ENCODE data around the gene KMT2A. TPM values are rescaled to one million over a fixed set of nuclear protein-coding genes. Genes with fewer than 3 reads are reported as not detected.
A peak's percentile ranks its signal among the peaks of the same experiment; 100 is the strongest.
"Not testable (repeated sequence)": the region's sequence is repeated elsewhere in the genome, so short reads cannot be mapped to it uniquely, and the experiment has no call there.

Gene KMT2A
- total RNA-seq, 1 donor from 2014 or later = 61.6 TPM

- Mint-ChIP-seq H3K27ac (no peak overlapping the region), H3K4me1 (ENCODE audit: low read depth) (peaks cover 10% of the 10 kb centered on the region), H3K9me3 (no peaks in the 10 kb centered on the region), H3K4me3 (ENCODE audit: low read depth) (no peak overlapping the region), H3K27me3 (ENCODE audit: low read depth) (no peaks in the 10 kb centered on the region), H3K36me3 (ENCODE audit: low read depth) (peaks cover 13% of the 10 kb centered on the region)
- intact Hi-C loops (cut with micrococcal nuclease) = no loop called here
- no peak for DNase-seq (ENCODE audit: low spot score)
These were observed 25.9 kb downstream of the KMT2A start for GRCh38 chr11:118462178-118462577.

DNA sequence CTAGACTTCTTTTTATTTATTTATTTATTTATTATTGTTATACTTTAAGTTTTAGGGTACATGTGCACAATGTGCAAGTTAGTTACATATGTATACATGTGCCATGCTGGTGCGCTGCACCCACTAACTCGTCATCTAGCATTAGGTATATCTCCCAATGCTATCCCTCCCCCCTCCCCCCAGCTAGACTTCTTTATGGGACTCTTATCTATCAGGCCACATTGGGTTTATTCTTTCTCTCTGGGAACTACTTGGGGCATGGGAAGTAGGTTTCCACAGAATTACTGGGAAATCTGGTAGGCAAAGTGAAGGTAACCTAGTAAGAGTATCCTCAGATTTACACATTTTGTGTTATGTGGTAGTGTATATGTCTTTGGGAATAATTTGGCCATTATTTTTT, 32.7 kb downstream of the KMT2A start:
- H3K9me3 Mint-ChIP-seq; DNase-seq (ENCODE audit: low spot score); H3K4me3 Mint-ChIP-seq (ENCODE audit: low read depth); H3K27ac Mint-ChIP-seq; intact Hi-C loops (cut with micrococcal nuclease); H3K27me3 Mint-ChIP-seq (ENCODE audit: low read depth): not testable (repeated sequence)
- peaks cover 46% of the 10 kb centered on the region for H3K36me3 Mint-ChIP-seq (ENCODE audit: low read depth)
- peaks cover 13% of the 10 kb centered on the region for H3K4me1 Mint-ChIP-seq (ENCODE audit: low read depth)

GRCh38 chr11:118471030-118471429, 34.7 kb downstream of the KMT2A start:
- DNase-seq (ENCODE audit: low spot score) = no peak
- no peaks in the 10 kb centered on the region for H3K27me3 Mint-ChIP-seq (ENCODE audit: low read depth)
- H3K9me3 Mint-ChIP-seq = no peaks in the 10 kb centered on the region
- intact Hi-C loops (cut with micrococcal nuclease) = loop anchor here (2.0 kb wide), 1 partner anchor 18 kb away; no protein-coding TSS in a partner anchor
- H3K4me3 Mint-ChIP-seq (ENCODE audit: low read depth) = no peak overlapping the region
- peaks cover 50% of the 10 kb centered on the region for H3K36me3 Mint-ChIP-seq (ENCODE audit: low read depth)
- peaks cover 13% of the 10 kb centered on the region for H3K4me1 Mint-ChIP-seq (ENCODE audit: low read depth)
- no peak overlapping the region for H3K27ac Mint-ChIP-seq

DNA sequence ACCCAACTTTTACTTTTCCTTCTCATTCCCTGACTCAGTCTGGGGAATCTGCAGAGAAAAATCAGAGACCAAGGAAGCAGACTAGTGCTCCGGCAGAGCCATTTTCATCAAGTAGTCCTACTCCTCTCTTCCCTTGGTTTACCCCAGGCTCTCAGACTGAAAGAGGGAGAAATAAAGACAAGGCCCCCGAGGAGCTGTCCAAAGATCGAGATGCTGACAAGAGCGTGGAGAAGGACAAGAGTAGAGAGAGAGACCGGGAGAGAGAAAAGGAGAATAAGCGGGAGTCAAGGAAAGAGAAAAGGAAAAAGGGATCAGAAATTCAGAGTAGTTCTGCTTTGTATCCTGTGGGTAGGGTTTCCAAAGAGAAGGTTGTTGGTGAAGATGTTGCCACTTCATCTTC, 37.2 kb downstream of the KMT2A start:
- no peak overlapping the region for H3K27ac Mint-ChIP-seq
- DNase-seq (ENCODE audit: low spot score) = no peak
- H3K4me1 Mint-ChIP-seq (ENCODE audit: low read depth) = peaks cover 12% of the 10 kb centered on the region
- no peaks in the 10 kb centered on the region for H3K9me3 Mint-ChIP-seq
- intact Hi-C loops (cut with micrococcal nuclease) = no loop called here
- H3K4me3 Mint-ChIP-seq (ENCODE audit: low read depth) = no peak overlapping the region
- H3K27me3 Mint-ChIP-seq (ENCODE audit: low read depth) = no peaks in the 10 kb centered on the region
- peaks cover 70% of the 10 kb centered on the region for H3K36me3 Mint-ChIP-seq (ENCODE audit: low read depth)

GRCh38 chr11:118476676-118477075, 40.4 kb downstream of the KMT2A start:
- DNase-seq (ENCODE audit: low spot score) = no peak
- no peak overlapping the region for H3K4me3 Mint-ChIP-seq (ENCODE audit: low read depth)
- H3K36me3 Mint-ChIP-seq (ENCODE audit: low read depth) = peaks cover 77% of the 10 kb centered on the region
- intact Hi-C loops (cut with micrococcal nuclease) = no loop called here
- no peaks in the 10 kb centered on the region for H3K27me3 Mint-ChIP-seq (ENCODE audit: low read depth)
- H3K4me1 Mint-ChIP-seq (ENCODE audit: low read depth) = peaks cover 2% of the 10 kb centered on the region
- no peaks in the 10 kb centered on the region for H3K9me3 Mint-ChIP-seq
- no peak overlapping the region for H3K27ac Mint-ChIP-seq

- intact Hi-C loops (cut with micrococcal nuclease) = not testable (repeated sequence)
- H3K36me3 Mint-ChIP-seq (ENCODE audit: low read depth) = peaks cover 80% of the 10 kb centered on the region
These were observed 44.9 kb downstream of the KMT2A start for GRCh38 chr11:118481238-118481637.

DNA sequence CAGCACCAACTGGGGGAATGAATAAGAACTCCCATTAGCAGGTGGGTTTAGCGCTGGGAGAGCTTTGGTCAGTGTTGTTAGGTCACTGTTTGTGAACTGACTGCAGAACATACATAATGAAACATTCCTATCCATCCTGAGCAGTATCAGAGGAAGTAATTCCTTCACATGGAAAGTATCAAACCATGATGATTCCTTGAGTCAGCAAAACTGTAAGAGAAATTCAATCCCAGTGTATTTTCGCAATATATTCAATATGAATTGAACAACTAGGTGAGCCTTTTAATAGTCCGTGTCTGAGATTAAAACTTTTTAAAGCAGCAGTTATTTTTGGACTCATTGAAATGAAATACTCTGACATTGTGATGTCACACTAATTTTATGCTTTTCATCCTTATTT, 48.1 kb downstream of the KMT2A start:
- Mint-ChIP-seq H3K27ac (no peak overlapping the region), H3K4me3 (ENCODE audit: low read depth) (no peak overlapping the region), H3K9me3 (no peaks in the 10 kb centered on the region), H3K27me3 (ENCODE audit: low read depth) (no peaks in the 10 kb centered on the region), H3K36me3 (ENCODE audit: low read depth) (peaks cover 69% of the 10 kb centered on the region), H3K4me1 (ENCODE audit: low read depth) (peaks cover 5% of the 10 kb centered on the region)
- no peak for DNase-seq (ENCODE audit: low spot score)
- intact Hi-C loops (cut with micrococcal nuclease) = no loop called here

More at GRCh38 chr11:118481238-118481637, 44.9 kb downstream of the KMT2A start:
- DNase-seq (ENCODE audit: low spot score); H3K27ac Mint-ChIP-seq; H3K27me3 Mint-ChIP-seq (ENCODE audit: low read depth); H3K9me3 Mint-ChIP-seq; H3K4me1 Mint-ChIP-seq (ENCODE audit: low read depth); H3K4me3 Mint-ChIP-seq (ENCODE audit: low read depth): not testable (repeated sequence)

GRCh38 chr11:118485273-118485672, 49.0 kb downstream of the KMT2A start:
- DNase-seq (ENCODE audit: low spot score) = no peak
- intact Hi-C loops (cut with micrococcal nuclease) = no loop called here
- Mint-ChIP-seq H3K27me3 (ENCODE audit: low read depth) (no peaks in the 10 kb centered on the region), H3K4me3 (ENCODE audit: low read depth) (no peak overlapping the region), H3K4me1 (ENCODE audit: low read depth) (peaks cover 5% of the 10 kb centered on the region), H3K36me3 (ENCODE audit: low read depth) (peaks cover 68% of the 10 kb centered on the region), H3K27ac (no peak overlapping the region), H3K9me3 (no peaks in the 10 kb centered on the region)

- H3K27ac Mint-ChIP-seq = peak overlapping the region; percentile 18
- H3K4me3 Mint-ChIP-seq (ENCODE audit: low read depth) = no peak overlapping the region
- DNase-seq (ENCODE audit: low spot score) = peak; percentile 67
- no peaks in the 10 kb centered on the region for H3K9me3 Mint-ChIP-seq
- intact Hi-C loops (cut with micrococcal nuclease) = loop anchor here (1.0 to 2.0 kb wide), 3 partner anchors 54 to 343 kb away; no protein-coding TSS in a partner anchor
- H3K36me3 Mint-ChIP-seq (ENCODE audit: low read depth) = peaks cover 58% of the 10 kb centered on the region
- no peaks in the 10 kb centered on the region for H3K27me3 Mint-ChIP-seq (ENCODE audit: low read depth)
- peaks cover 5% of the 10 kb centered on the region for H3K4me1 Mint-ChIP-seq (ENCODE audit: low read depth)
These were observed 52.3 kb downstream of the KMT2A start for GRCh38 chr11:118488480-118489109.

DNA sequence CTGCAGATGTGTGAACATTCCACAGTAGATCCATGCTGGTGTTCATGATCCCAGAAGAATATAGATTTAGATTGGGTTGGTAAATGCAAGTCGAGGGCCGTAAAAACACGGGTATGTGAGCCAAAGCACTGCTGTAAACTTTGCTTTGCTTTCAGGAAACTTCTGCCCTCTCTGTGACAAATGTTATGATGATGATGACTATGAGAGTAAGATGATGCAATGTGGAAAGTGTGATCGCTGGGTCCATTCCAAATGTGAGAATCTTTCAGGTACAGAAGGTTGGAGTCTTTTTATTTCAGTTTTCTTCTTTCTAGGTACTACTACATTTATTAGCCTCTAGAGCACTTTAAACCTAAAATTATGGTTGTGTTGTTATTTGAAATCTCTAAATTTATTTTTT, 54.7 kb downstream of the KMT2A start:
- intact Hi-C loops (cut with micrococcal nuclease) = no loop called here
- no peaks in the 10 kb centered on the region for H3K27me3 Mint-ChIP-seq (ENCODE audit: low read depth)
- H3K4me1 Mint-ChIP-seq (ENCODE audit: low read depth) = peaks cover 5% of the 10 kb centered on the region
- no peak overlapping the region for H3K4me3 Mint-ChIP-seq (ENCODE audit: low read depth)
- H3K9me3 Mint-ChIP-seq = no peaks in the 10 kb centered on the region
- peaks cover 57% of the 10 kb centered on the region for H3K36me3 Mint-ChIP-seq (ENCODE audit: low read depth)
- no peak for DNase-seq (ENCODE audit: low spot score)
- H3K27ac Mint-ChIP-seq = no peak overlapping the region

DNA sequence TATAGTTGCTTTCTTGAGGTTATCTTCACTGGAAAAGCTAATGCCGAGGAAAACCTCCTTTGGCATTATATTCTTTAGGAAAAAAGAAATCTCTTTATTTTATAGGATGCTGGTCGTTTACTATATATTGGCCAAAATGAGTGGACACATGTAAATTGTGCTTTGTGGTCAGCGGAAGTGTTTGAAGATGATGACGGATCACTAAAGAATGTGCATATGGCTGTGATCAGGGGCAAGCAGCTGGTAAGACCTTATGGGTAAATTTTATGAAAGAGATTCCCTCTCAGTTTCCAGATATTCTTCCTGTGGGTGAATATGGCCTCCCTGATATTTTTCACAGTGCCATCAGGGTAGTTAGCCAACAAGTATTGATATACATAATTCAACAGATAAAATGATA, 61.5 kb downstream of the KMT2A start:
- no peaks in the 10 kb centered on the region for H3K4me1 Mint-ChIP-seq (ENCODE audit: low read depth)
- H3K9me3 Mint-ChIP-seq = no peaks in the 10 kb centered on the region
- intact Hi-C loops (cut with micrococcal nuclease) = no loop called here
- no peak for DNase-seq (ENCODE audit: low spot score)
- peaks cover 72% of the 10 kb centered on the region for H3K36me3 Mint-ChIP-seq (ENCODE audit: low read depth)
- H3K4me3 Mint-ChIP-seq (ENCODE audit: low read depth) = no peak overlapping the region
- no peak overlapping the region for H3K27ac Mint-ChIP-seq
- no peaks in the 10 kb centered on the region for H3K27me3 Mint-ChIP-seq (ENCODE audit: low read depth)

- Mint-ChIP-seq H3K4me1 (ENCODE audit: low read depth) (no peaks in the 10 kb centered on the region), H3K36me3 (ENCODE audit: low read depth) (peaks cover 80% of the 10 kb centered on the region), H3K27me3 (ENCODE audit: low read depth) (no peaks in the 10 kb centered on the region), H3K27ac (no peak overlapping the region), H3K9me3 (no peaks in the 10 kb centered on the region), H3K4me3 (ENCODE audit: low read depth) (no peak overlapping the region)
- intact Hi-C loops (cut with micrococcal nuclease) = no loop called here
- DNase-seq (ENCODE audit: low spot score) = no peak
These were observed 66.9 kb downstream of the KMT2A start for GRCh38 chr11:118503216-118503615.

DNA sequence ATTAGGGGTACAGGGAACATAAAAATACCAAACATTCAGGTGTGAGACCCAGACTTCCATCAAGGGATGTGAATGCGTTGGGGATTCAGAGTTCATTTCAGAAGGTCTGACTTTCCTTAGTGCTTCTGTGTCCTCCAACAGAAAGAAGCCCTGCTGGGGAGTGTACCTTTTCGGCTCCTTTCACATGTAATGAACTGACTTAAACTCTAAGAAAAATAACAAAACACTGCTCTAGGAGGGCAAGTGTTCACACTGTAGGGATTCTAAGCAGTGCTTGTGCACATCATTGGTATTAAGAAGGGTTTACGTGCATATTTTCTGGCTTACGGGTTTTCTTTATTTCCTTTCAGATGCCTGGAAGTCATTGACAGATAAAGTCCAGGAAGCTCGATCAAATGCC, 75.3 kb downstream of the KMT2A start:
- intact Hi-C loops (cut with micrococcal nuclease) = no loop called here
- no peak for DNase-seq (ENCODE audit: low spot score)
- Mint-ChIP-seq H3K4me1 (ENCODE audit: low read depth) (peaks cover 4% of the 10 kb centered on the region), H3K4me3 (ENCODE audit: low read depth) (no peak overlapping the region), H3K27me3 (ENCODE audit: low read depth) (no peaks in the 10 kb centered on the region), H3K27ac (no peak overlapping the region), H3K9me3 (no peaks in the 10 kb centered on the region), H3K36me3 (ENCODE audit: low read depth) (peaks cover 52% of the 10 kb centered on the region)

DNA sequence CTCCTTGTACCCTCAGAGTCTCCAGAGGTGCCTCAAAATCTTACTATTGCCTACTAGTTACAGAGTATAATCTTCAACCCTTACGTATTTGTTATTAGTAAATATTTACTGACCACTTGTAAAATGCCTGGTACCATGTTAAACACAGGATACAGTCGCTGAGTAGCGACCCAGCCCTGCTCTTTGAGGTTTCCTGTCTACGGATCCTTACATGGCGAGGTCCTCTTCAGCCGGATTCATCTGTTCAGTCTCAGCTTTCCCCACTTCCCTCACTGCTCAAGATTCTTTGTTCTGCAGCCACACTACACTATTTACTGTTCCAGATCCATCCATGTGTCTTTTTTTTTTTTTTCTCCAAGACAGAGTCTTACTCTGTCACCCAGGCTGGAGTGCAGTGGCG, 77.8 kb downstream of the KMT2A start:
- Mint-ChIP-seq H3K27ac (no peak overlapping the region), H3K27me3 (ENCODE audit: low read depth) (no peaks in the 10 kb centered on the region), H3K4me1 (ENCODE audit: low read depth) (peaks cover 4% of the 10 kb centered on the region), H3K36me3 (ENCODE audit: low read depth) (peaks cover 53% of the 10 kb centered on the region), H3K4me3 (ENCODE audit: low read depth) (no peak overlapping the region), H3K9me3 (no peaks in the 10 kb centered on the region)
- DNase-seq (ENCODE audit: low spot score) = no peak
- intact Hi-C loops (cut with micrococcal nuclease) = no loop called here

Data from activated T-helper 2 cell treated with anti-CD3 and anti-CD28 coated beads, Interferon-gamma antibody, Interleukin-2, Interleukin-4, amounts not matched to agents 10 μg/mL and 5 μg/mL and 100 μg/mL, durations not matched to agents 14 hours and 24 hours and 36 hours (primary cell).